GM12878 (cell line): Measurements from ENCODE around the gene DIP2B. TPM values are rescaled to one million over a fixed set of nuclear protein-coding genes. Genes with fewer than 3 reads are reported as not detected.

Experiments used
- ATAC-seq: fragments of 200-7000 bp; cut with Tn5 transposase; 3 replicates; pipeline ENCODE4 v1.9.1; 2020; ENCODE audit warnings: mild to moderate bottlenecking, moderate library complexity
- BruUV-seq: library from RNA; stranded (reverse); fragments of 400-500 nt; replicated peaks from 2 replicates; lab custom pipeline; 2021; lab: Mats Ljungman, UMichigan
- CTCF ChIA-PET: fragments of 300-600 bp; sonication (Branson Sonifier 250); formaldehyde crosslinking; extraction: SDS; loops from one replicate; lab custom pipeline; 2021; ENCODE audit warnings: inconsistent platforms; lab: Yijun Ruan, JAX
- POLR2A ChIA-PET: fragments of 350-600 bp; formaldehyde crosslinking; extraction: SDS; loops from one replicate; lab custom pipeline; 2021; ENCODE audit warnings: inconsistent platforms; lab: Charles Lee
- RAD21 ChIA-PET: fragments of 300-600 bp; sonication (Branson Sonifier 250); formaldehyde crosslinking; loops from one replicate; lab custom pipeline; 2023; ENCODE audit warnings: antibody characterized with exemption; ENCODE audit not compliant: unreplicated experiment; lab: Charles Lee
- SMC1A ChIA-PET: fragments of 300-600 bp; sonication (Branson Sonifier 250); formaldehyde crosslinking; loops from one replicate; lab custom pipeline; 2023; ENCODE audit not compliant: unreplicated experiment, uncharacterized antibody; lab: Charles Lee
- DNase-seq: peaks from one replicate; pipeline ENCODE4 v3.0.0-alpha.2; 2011; ENCODE audit warnings: low read depth, low spot score
- FAIRE-seq: peaks from 3 replicates; lab custom pipeline; 2011; peaks lifted over from hg19 to GRCh38; lab: Jason Lieb, UNC
- H2AFZ ChIP-seq: 2 replicates; pipeline ENCODE4 v1.6.0; 2011; ENCODE audit warnings: low read depth, low read length, control low read depth; ENCODE audit not compliant: control insufficient read depth
- H3K27ac ChIP-seq: 2 replicates; pipeline ENCODE4 v1.5.1; 2011; ENCODE audit warnings: control low read depth; ENCODE audit not compliant: control insufficient read depth, insufficient read depth
- H3K27me3 ChIP-seq, 2 experiments: replicated peaks in 1 of 2; 2 replicates each; pipeline versions ENCODE4 v1.6.0 to v1.6.1; 2011; ENCODE audit warnings: low read length in 1 of 2; ENCODE audit not compliant: control insufficient read depth in 2 of 2, insufficient read depth in 2 of 2
- H3K36me3 ChIP-seq, 2 experiments: 2 replicates each; pipeline ENCODE4 v1.5.1; 2011; ENCODE audit warnings: low read length in 1 of 2; ENCODE audit not compliant: control insufficient read depth in 2 of 2, insufficient read depth in 2 of 2
- H3K4me1 ChIP-seq: 2 replicates; pipeline ENCODE4 v1.6.1; 2011; ENCODE audit warnings: mild to moderate bottlenecking, low read length, moderate library complexity, mixed read lengths; ENCODE audit not compliant: control insufficient read depth, insufficient read depth
- H3K4me2 ChIP-seq: 2 replicates; pipeline ENCODE4 v1.6.0; 2011; ENCODE audit warnings: control low read depth; ENCODE audit not compliant: control insufficient read depth, insufficient read depth
- H3K4me3 ChIP-seq: fragments of 200-600 bp; sonication (generic); 2 replicates; pipeline ENCODE4 v1.5.1; 2016
- H3K79me2 ChIP-seq: 2 replicates; pipeline ENCODE4 v1.6.0; 2011; ENCODE audit warnings: low read length; ENCODE audit not compliant: control insufficient read depth, insufficient read depth
- H3K9ac ChIP-seq: 2 replicates; pipeline ENCODE4 v1.8.0; 2011; ENCODE audit warnings: low read length, control low read depth, mixed read lengths; ENCODE audit not compliant: control insufficient read depth, insufficient read depth
- H3K9me3 ChIP-seq: replicated peaks from 3 replicates; pipeline ENCODE4 v1.5.1; 2011; ENCODE audit warnings: mild to moderate bottlenecking, low read length; ENCODE audit not compliant: control insufficient read depth, insufficient read depth
- H4K20me1 ChIP-seq: 2 replicates; pipeline ENCODE4 v1.6.0; 2011; ENCODE audit not compliant: control insufficient read depth, insufficient read depth
- BCL11A ChIP-seq: IDR thresholded peaks from 2 replicates; pipeline ENCODE4 v1.6.1; 2011; ENCODE audit warnings: low read depth, low read length
- BMI1 ChIP-seq: fragments of 450-650 bp; IDR thresholded peaks from 2 replicates; pipeline ENCODE4 v1.6.1; 2016; ENCODE audit warnings: mild to moderate bottlenecking, moderate library complexity, borderline replicate concordance
- CHD1 ChIP-seq: IDR thresholded peaks from 2 replicates; pipeline ENCODE4 v1.6.1; 2012; ENCODE audit warnings: low read depth, low read length, improper control_type of control experiment
- EGR1 ChIP-seq, 2 experiments: IDR thresholded peaks; 1 replicate in 1 of 2; 2 replicates in 1 of 2; pipeline ENCODE4 v1.6.1; 2011 to 2012; ENCODE audit warnings: low read depth in 2 of 2, low read length in 2 of 2, borderline replicate concordance in 1 of 2, mild to moderate bottlenecking in 1 of 2, moderate library complexity in 1 of 2
- ESRRA ChIP-seq: IDR thresholded peaks from 2 replicates; pipeline ENCODE4 v1.6.1; 2012; ENCODE audit warnings: mild to moderate bottlenecking, low read length, improper control_type of control experiment
- EZH2 ChIP-seq: IDR thresholded peaks from 2 replicates; pipeline ENCODE4 v1.6.1; 2012; ENCODE audit warnings: low read depth, mild to moderate bottlenecking, control low read depth, inconsistent platforms, low read length, borderline replicate concordance; ENCODE audit not compliant: control insufficient read depth
- GABPA ChIP-seq: IDR thresholded peaks from 2 replicates; pipeline ENCODE4 v1.6.1; 2014; ENCODE audit warnings: antibody characterized with exemption, low read depth, mild to moderate bottlenecking, inconsistent platforms
- IRF3 ChIP-seq: fragments of 450-650 bp; IDR thresholded peaks from 2 replicates; pipeline ENCODE4 v1.6.1; 2014; ENCODE audit warnings: mild to moderate bottlenecking
- IRF4 ChIP-seq: IDR thresholded peaks from 2 replicates; pipeline ENCODE4 v1.6.1; 2011; ENCODE audit warnings: low read depth, low read length
- MEF2B ChIP-seq: fragments of 450-650 bp; IDR thresholded peaks from 2 replicates; pipeline ENCODE4 v1.6.1; 2018; ENCODE audit warnings: mild to moderate bottlenecking, moderate library complexity; ENCODE audit not compliant: partially characterized antibody, poor library complexity, severe bottlenecking
- NKRF ChIP-seq: fragments of 450-650 bp; conservative IDR thresholded peaks from 2 replicates; pipeline ENCODE4 v1.6.1; 2017; ENCODE audit warnings: mild to moderate bottlenecking, moderate library complexity
- RFX5 ChIP-seq: IDR thresholded peaks from 2 replicates; pipeline ENCODE4 v1.6.1; 2011; ENCODE audit warnings: low read depth, low read length, improper control_type of control experiment
- SMARCA5 ChIP-seq: fragments of 450-650 bp; IDR thresholded peaks from 2 replicates; pipeline ENCODE4 v1.6.1; 2017; ENCODE audit warnings: mild to moderate bottlenecking
- SMC3 ChIP-seq: IDR thresholded peaks from 2 replicates; pipeline ENCODE4 v1.6.1; 2011; ENCODE audit warnings: low read length, improper control_type of control experiment, borderline replicate concordance
- SPI1 ChIP-seq: IDR thresholded peaks from 2 replicates; pipeline ENCODE4 v1.6.1; 2011; ENCODE audit warnings: low read depth, mild to moderate bottlenecking, low read length, moderate library complexity, borderline replicate concordance; ENCODE audit not compliant: insufficient read depth
- TCF12 ChIP-seq: IDR thresholded peaks from 2 replicates; pipeline ENCODE4 v1.6.1; 2011; ENCODE audit warnings: low read depth, mild to moderate bottlenecking, low read length
- ZBTB11 ChIP-seq: fragments of 450-650 bp; formaldehyde crosslinking; IDR thresholded peaks from 2 replicates; pipeline ENCODE4 v1.5.0; 2022; ENCODE audit warnings: mild to moderate bottlenecking, missing genetic modification characterization
- ZNF207 ChIP-seq: fragments of 450-650 bp; IDR thresholded peaks from 2 replicates; pipeline ENCODE4 v1.6.1; 2014; ENCODE audit warnings: antibody characterized with exemption, mild to moderate bottlenecking, borderline replicate concordance
- WGBS: methylation state at CpG from one replicate; pipeline ENCODE4 v1.1.6; 2016; ENCODE audit warnings: low lambda C conversion rate; ENCODE audit not compliant: insufficient replicate concordance, insufficient coverage; ENCODE audit errors: missing lambda C conversion rate; 5-methylcytosine and 5-hydroxymethylcytosine counted together
- in situ Hi-C: fragments of 300-500 bp; cut with MboI; formaldehyde crosslinking; loops from 9 replicates; pipeline ENCODE4 v1.14.3; 2018; ENCODE audit warnings: mixed read lengths
- intact Hi-C: fragments of 100-400 bp; cut with micrococcal nuclease; formaldehyde crosslinking; loops from one replicate; pipeline ENCODE4 v1.14.2; 2022; ENCODE audit not compliant: unreplicated experiment
- polyA plus RNA-seq, 11 experiments: library from polyadenylated mRNA; depleted of rRNA in 4 of 11; unstranded in 6 of 11; stranded (reverse) in 5 of 11; fragments of >200 nt; fragmentation: Nextera tagmentation in 4 of 11; fragmentation: Illumina TruSeq in 1 of 11; extraction: Ambion mirVana in 4 of 11; extraction: Trizol in 1 of 11; gene quantifications; 1 replicate in 1 of 11; 2 replicates in 10 of 11; pipeline versions ENCODE4 v1.2.1 to v1.2.3, GENCODE V29; 2011 to 2016; ENCODE audit warnings: inconsistent platforms in 2 of 11, missing spikeins in 2 of 11, low read depth in 1 of 11
- total RNA-seq, 4 experiments: library from RNA; depleted of rRNA in 3 of 4; stranded (reverse); fragments of >200 nt in 3 of 4; fragmentation: Illumina TruSeq in 1 of 4; extraction: Trizol in 1 of 4; gene quantifications; 2 replicates each; pipeline versions ENCODE4 v1.2.1 to v1.2.3, GENCODE V29; 2013 to 2021

Gene DIP2B
- total and polyA plus RNA-seq, 10 of the 15 experiments (the other 5 are each of a cell fraction or from before 2014, with no cell fraction given), result 4.5 to 30.0 (median 18.6) TPM

GRCh38 chr12:50615145-50615906 is 110.5 kb downstream of the DIP2B start:
- no peak overlapping the region for H3K27ac ChIP-seq
- in situ Hi-C loops (no loop called here), intact Hi-C loops (no loop called here)
- ATAC-seq (no peak), DNase-seq (no peak), FAIRE-seq (no peak)
- peaks cover 4% of the 10 kb centered on the region for H3K4me1 ChIP-seq
- no TSS peak for BruUV-seq
- WGBS, result 98% methylated on average over 7 of the region's 7 CpGs
- TF ChIP-seq IRF3, result no peak
- TF ChIP-seq RFX5, result no peak
- no peak for TF ChIP-seq ZNF207
- TF ChIP-seq GABPA, result no peak
- TF ChIP-seq NKRF, result no peak
- no peak for TF ChIP-seq SMARCA5
- no peak for TF ChIP-seq MEF2B
- no peak for TF ChIP-seq SPI1
- TF ChIP-seq TCF12, result no peak
- TF ChIP-seq BMI1, result no peak
- no peak for TF ChIP-seq BCL11A
- no peak for TF ChIP-seq EZH2
- TF ChIP-seq CHD1, result no peak
- no peak for TF ChIP-seq IRF4
- TF ChIP-seq EGR1 (IDR thresholded peaks at IDR 0.05; ENCODE audit: borderline replicate concordance in 1 of 2, low read depth in 2 of 2, low read length in 2 of 2), result no peak
- no peak for TF ChIP-seq ESRRA
- no peak for TF ChIP-seq SMC3
- TF ChIP-seq ZBTB11 (CRISPR knock-in tag), result no peak
- H3K4me3 ChIP-seq, result no peak overlapping the region
- peaks cover 11% of the 10 kb centered on the region for H3K79me2 ChIP-seq
- H3K9me3 ChIP-seq, result no peaks in the 10 kb centered on the region
- no peaks in the 10 kb centered on the region for H4K20me1 ChIP-seq
- H3K9ac ChIP-seq, result no peak overlapping the region
- CTCF ChIA-PET, result interaction anchor here (0.6 to 1.4 kb wide), 2 partner anchors 23 to 647 kb away, joined by 4 read pairs; no protein-coding TSS in a partner anchor
- H2AFZ ChIP-seq, result no peak overlapping the region
- RAD21 ChIA-PET, result no interaction called here
- H3K4me2 ChIP-seq, result no peak overlapping the region
- SMC1A ChIA-PET, result interaction anchor here (0.6 to 1.4 kb wide), 2 partner anchors 56 to 1403 kb away, joined by 3 to 4 read pairs; no protein-coding TSS in a partner anchor
- POLR2A ChIA-PET, result no interaction called here
- H3K36me3 ChIP-seq, result no peaks in the 10 kb centered on the region; a peak in 1 of 4 replicates
- no peaks in the 10 kb centered on the region for H3K27me3 ChIP-seq
